Measurements from ENCODE around the gene AIRE. TPM values are rescaled to one million over a fixed set of nuclear protein-coding genes. Genes with fewer than 3 reads are reported as not detected.
"Not testable (repeated sequence)": the region's sequence is repeated elsewhere in the genome, so short reads cannot be mapped to it uniquely, and the experiment has no call there.

AIRE gene
- total RNA-seq, 4 donors from 2014 or later: 0.12 TPM; not detected in 3

DNA sequence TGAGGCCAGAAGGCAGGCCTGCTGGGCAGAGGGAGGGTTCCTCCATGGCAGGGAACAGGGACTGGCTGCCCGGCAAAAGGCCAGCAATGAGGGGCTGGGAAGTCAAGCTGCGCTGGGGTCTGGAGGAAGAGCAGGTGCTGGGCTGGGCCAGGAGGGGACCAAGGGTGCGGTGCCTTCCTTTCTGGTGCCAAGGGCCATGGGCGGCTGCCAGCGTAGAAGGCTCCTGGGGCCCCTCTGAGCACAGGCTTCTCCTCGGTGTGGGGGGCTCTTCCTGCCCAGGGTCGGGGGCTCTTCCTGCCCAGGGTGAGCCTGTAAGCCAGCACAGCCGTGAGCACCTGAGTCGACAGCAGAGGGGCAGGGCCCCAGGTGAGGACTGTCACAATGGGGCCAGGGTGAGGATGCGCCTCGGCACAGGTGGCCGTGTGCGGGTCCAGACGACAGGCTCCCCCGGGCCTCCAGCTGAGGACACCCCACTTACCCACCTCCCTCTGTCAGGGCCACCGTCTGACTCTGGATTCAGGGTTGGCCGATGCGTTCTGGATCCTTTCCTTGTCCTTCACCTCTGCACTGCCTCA, 13.3 kb upstream of the AIRE start:
- no peak for ATAC-seq (ENCODE audit: low FRiP score)
- TF ChIP-seq, protein P1, sequence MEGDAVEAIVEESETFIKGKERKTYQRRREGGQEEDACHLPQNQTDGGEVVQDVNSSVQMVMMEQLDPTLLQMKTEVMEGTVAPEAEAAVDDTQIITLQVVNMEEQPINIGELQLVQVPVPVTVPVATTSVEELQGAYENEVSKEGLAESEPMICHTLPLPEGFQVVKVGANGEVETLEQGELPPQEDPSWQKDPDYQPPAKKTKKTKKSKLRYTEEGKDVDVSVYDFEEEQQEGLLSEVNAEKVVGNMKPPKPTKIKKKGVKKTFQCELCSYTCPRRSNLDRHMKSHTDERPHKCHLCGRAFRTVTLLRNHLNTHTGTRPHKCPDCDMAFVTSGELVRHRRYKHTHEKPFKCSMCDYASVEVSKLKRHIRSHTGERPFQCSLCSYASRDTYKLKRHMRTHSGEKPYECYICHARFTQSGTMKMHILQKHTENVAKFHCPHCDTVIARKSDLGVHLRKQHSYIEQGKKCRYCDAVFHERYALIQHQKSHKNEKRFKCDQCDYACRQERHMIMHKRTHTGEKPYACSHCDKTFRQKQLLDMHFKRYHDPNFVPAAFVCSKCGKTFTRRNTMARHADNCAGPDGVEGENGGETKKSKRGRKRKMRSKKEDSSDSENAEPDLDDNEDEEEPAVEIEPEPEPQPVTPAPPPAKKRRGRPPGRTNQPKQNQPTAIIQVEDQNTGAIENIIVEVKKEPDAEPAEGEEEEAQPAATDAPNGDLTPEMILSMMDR (IDR thresholded peaks at IDR 0.05): no peak
- no peak for DNase-seq (ENCODE audit: low spot score)

GRCh38 chr21:44273046-44273445, 12.6 kb upstream of the AIRE start:
- no peak for DNase-seq (ENCODE audit: low spot score)
- ATAC-seq (ENCODE audit: low FRiP score): no peak
- TF ChIP-seq, protein P1 (IDR thresholded peaks at IDR 0.05): no peak

- TF ChIP-seq, protein P1 (IDR thresholded peaks at IDR 0.05): no peak
Measured at GRCh38 chr21:44275041-44275440, 10.6 kb upstream of the AIRE start.

GRCh38 chr21:44279354-44280260, 6.1 kb upstream of the AIRE start:
- DNase-seq (ENCODE audit: low spot score) (no peak), ATAC-seq (ENCODE audit: low FRiP score) (no peak)
- TF ChIP-seq, protein P1 (IDR thresholded peaks at IDR 0.05): no peak

More at GRCh38 chr21:44275041-44275440, 10.6 kb upstream of the AIRE start:
- no peak for DNase-seq (ENCODE audit: low spot score)
- ATAC-seq (ENCODE audit: low FRiP score): no peak

DNA sequence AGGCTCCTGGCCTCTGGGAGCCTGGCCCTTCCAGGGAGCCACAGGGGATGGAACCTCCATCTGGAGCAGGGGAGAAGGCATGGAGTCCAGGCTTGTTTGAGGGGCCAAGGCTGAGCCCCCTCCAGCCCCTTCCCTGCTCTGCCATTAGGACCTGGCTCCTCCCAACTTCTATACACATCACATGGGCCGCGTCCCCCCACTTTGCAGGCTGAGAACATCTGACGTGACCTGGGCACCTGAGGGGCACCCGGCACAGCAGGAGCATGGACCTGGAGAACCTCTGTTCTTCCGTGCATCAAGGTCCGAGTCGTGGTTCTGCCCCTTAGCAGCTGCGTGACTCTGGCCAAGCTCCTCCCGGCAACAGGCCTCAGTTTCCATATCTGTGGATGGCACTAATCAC, 3.9 kb upstream of the AIRE start:
- no peak for DNase-seq (ENCODE audit: low spot score)
- ATAC-seq (ENCODE audit: low FRiP score): no peak
- TF ChIP-seq, protein P1 (IDR thresholded peaks at IDR 0.05): no peak

DNA sequence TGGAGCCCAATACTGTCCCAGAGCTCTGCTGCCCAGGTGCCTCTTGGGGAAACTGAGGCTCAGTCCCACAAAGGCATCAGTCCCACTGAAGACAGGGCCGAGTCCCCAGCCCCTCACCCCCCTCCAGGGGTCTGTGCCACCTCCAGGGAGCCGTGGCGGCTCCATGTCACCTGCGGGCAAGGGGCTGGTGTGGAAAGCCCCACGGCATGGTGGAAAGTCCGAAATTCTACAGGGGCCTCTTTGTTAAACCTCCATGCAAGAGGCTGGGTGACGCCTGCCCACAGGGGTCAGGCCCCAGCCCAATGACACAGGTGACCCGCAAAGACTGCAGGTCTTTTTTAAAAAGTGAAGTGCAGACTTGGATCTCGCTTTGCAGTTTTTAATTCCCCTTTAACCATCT, 3.3 kb upstream of the AIRE start:
- TF ChIP-seq, protein P1 (IDR thresholded peaks at IDR 0.05): no peak
- no peak for DNase-seq (ENCODE audit: low spot score)
- no peak for ATAC-seq (ENCODE audit: low FRiP score)

- ATAC-seq (ENCODE audit: low FRiP score): not testable (repeated sequence)
Measured at GRCh38 chr21:44283211-44283785, 2.4 kb upstream of the AIRE start.

More at GRCh38 chr21:44283211-44283785, 2.4 kb upstream of the AIRE start:
- DNase-seq (ENCODE audit: low spot score): not testable (repeated sequence)

Measured in omental fat pad (tissue), 4 donors.